Measurements from ENCODE around the gene FAM228B. TPM values are rescaled to one million over a fixed set of nuclear protein-coding genes. Genes with fewer than 3 reads are reported as not detected.

FAM228B gene
- total RNA-seq, 1 donor from 2014 or later, result 29.6 TPM

DNA sequence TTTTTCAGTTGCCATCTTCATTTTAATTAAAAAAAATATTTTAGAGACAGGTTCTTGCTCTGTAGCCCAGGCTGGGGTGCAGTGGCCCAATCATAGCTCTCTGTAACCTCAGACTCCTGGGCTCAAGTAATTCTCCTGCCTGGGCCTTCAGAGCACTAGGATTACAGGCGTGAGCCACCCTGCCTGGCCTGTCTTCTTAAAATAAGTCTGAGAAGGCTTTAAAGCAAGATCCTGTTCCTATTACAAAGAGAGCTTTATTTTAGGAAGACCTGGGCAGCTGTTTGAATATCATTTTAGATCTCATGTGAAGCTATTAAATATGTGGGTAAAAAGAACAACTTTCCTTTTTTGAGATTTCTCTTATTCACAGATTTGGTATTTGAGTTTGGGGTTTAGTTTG, 53.1 kb downstream of the FAM228B start:
- no peak overlapping the region for H3K4me3 ChIP-seq

DNA sequence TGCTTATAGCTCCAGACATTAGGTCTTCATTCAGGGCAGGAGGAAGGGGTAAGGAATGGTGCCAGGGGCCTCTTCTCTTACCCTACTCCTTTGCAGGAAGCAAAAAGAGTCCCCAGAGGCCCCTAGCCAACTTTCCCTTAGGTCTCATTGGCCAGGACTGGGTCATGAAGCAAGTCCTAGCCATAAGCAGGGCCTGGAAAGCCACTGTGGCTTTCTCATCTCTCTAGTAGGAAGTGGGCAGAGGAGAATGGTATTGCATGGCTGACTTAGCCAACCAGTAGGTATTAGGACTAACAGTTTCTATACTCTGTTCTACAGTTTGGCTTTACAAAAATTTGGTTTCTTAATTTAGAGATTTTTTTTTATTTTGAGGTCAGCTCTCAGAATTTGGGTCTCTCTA, 56.4 kb downstream of the FAM228B start:
- TF ChIP-seq, protein P1, sequence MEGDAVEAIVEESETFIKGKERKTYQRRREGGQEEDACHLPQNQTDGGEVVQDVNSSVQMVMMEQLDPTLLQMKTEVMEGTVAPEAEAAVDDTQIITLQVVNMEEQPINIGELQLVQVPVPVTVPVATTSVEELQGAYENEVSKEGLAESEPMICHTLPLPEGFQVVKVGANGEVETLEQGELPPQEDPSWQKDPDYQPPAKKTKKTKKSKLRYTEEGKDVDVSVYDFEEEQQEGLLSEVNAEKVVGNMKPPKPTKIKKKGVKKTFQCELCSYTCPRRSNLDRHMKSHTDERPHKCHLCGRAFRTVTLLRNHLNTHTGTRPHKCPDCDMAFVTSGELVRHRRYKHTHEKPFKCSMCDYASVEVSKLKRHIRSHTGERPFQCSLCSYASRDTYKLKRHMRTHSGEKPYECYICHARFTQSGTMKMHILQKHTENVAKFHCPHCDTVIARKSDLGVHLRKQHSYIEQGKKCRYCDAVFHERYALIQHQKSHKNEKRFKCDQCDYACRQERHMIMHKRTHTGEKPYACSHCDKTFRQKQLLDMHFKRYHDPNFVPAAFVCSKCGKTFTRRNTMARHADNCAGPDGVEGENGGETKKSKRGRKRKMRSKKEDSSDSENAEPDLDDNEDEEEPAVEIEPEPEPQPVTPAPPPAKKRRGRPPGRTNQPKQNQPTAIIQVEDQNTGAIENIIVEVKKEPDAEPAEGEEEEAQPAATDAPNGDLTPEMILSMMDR (IDR thresholded peaks at IDR 0.05; ENCODE audit: borderline replicate concordance), result no peak
- no peak for DNase-seq

More for the DNA sequence above, 53.1 kb downstream of the FAM228B start:
- no peaks in the 10 kb centered on the region for H3K4me1 ChIP-seq
- TF ChIP-seq, protein P1 (IDR thresholded peaks at IDR 0.05; ENCODE audit: borderline replicate concordance), result no peak
- DNase-seq, result no peak
- no peaks in the 10 kb centered on the region for H3K36me3 ChIP-seq
- intact Hi-C loops (cut with micrococcal nuclease), result no loop called here
- peaks cover 20% of the 10 kb centered on the region for H3K27me3 ChIP-seq (ENCODE audit: low read depth)
- H3K9me3 ChIP-seq (replicated peaks), result peaks cover 3% of the 10 kb centered on the region
- H3K27ac ChIP-seq (replicated peaks), result no peak overlapping the region

DNA sequence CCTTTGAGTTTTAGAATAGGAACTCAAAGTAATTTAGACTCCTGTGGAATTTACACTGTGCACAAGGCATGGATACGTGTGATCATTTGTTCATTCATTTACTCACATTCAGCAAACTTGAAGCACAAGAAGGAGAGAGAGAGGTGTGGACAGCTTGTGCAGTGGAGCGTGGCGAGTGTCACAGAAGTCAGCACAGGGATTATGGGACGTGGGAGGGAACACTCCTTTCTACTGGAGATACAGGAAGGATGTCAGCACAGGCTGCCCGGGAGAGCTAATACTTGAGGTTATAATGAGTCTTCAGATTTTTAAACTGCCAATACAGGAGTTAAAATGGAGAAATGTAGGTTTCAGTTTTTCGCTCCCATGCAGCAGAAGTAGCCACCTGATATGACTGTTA, 58.6 kb downstream of the FAM228B start:
- no peak for DNase-seq
- TF ChIP-seq, protein P1 (IDR thresholded peaks at IDR 0.05; ENCODE audit: borderline replicate concordance), result no peak
- no peaks in the 10 kb centered on the region for H3K4me1 ChIP-seq
- H3K27ac ChIP-seq (replicated peaks), result no peak overlapping the region
- intact Hi-C loops (cut with micrococcal nuclease), result no loop called here
- peaks cover 6% of the 10 kb centered on the region for H3K9me3 ChIP-seq (replicated peaks)
- no peaks in the 10 kb centered on the region for H3K36me3 ChIP-seq
- H3K27me3 ChIP-seq (ENCODE audit: low read depth), result no peaks in the 10 kb centered on the region
- no peak overlapping the region for H3K4me3 ChIP-seq

More for the DNA sequence above, 56.4 kb downstream of the FAM228B start:
- H3K27me3 ChIP-seq (ENCODE audit: low read depth), result peaks cover 6% of the 10 kb centered on the region
- intact Hi-C loops (cut with micrococcal nuclease), result no loop called here
- no peaks in the 10 kb centered on the region for H3K4me1 ChIP-seq
- no peak overlapping the region for H3K27ac ChIP-seq (replicated peaks)
- no peak overlapping the region for H3K4me3 ChIP-seq
- no peaks in the 10 kb centered on the region for H3K9me3 ChIP-seq (replicated peaks)
- H3K36me3 ChIP-seq, result no peaks in the 10 kb centered on the region

DNA sequence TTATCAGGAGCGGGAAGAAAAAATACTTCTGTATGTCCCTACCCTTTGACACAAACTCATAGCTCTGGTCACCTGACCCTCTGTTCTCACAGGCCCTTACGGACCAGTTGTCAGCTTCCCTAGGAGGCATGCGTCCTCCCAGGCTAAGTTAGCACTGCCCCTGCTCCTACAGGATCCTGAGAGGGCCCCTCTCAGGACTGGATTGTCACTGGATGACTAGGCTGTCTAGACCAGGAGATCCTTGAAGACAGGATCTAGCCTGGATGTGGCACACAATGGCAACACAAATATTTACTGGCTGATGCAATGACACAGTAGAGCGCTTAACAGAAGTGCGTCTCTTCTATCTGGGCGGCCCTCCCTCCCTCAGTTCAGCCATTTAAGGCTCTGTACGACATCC, 59.2 kb downstream of the FAM228B start:
- DNase-seq, result no peak
- Histone ChIP-seq H3K27me3 (ENCODE audit: low read depth) (no peaks in the 10 kb centered on the region), H3K4me1 (no peaks in the 10 kb centered on the region), H3K27ac (replicated peaks) (no peak overlapping the region), H3K4me3 (no peak overlapping the region), H3K9me3 (replicated peaks) (peaks cover 6% of the 10 kb centered on the region), H3K36me3 (no peaks in the 10 kb centered on the region)
- TF ChIP-seq, protein P1 (IDR thresholded peaks at IDR 0.05; ENCODE audit: borderline replicate concordance), result no peak
- intact Hi-C loops (cut with micrococcal nuclease), result no loop called here

DNA sequence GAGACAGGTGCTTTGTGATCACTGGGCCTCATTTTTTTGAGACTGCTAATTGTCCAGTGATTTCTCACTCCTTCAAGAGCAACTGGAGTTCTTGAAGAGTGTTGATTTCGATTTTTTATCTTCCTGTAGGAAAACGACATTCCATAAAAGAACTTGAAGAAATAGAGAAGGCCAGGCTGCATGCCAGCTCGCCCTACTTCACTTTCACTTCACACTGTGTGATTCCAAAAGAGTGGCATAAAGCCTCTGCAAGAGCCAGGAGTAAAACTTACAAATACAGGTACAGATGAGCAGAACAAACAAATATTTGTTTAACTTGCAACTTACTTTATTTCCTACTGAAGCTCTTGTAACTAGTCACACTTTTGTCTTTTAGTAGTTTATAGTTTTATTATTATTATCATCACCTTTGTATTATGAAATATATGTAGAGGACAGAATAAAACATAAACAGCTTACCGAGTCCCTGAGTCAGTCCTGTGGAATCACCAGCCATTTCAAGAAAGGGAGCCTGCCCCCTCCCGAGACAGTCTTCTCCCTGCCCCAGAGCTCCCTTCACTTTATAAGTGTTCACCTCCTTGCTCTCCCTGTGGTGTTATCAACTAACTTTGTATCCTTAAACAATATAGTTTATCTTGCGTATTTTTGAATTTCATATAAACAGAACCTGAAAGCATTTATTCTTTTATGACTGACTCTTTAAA, 60.2 kb downstream of the FAM228B start:
- intact Hi-C loops (cut with micrococcal nuclease), result no loop called here
- H3K27me3 ChIP-seq (ENCODE audit: low read depth), result no peaks in the 10 kb centered on the region
- H3K36me3 ChIP-seq, result no peaks in the 10 kb centered on the region
- H3K9me3 ChIP-seq (replicated peaks), result peaks cover 6% of the 10 kb centered on the region
- DNase-seq, result no peak
- H3K27ac ChIP-seq (replicated peaks), result no peak overlapping the region
- no peak overlapping the region for H3K4me3 ChIP-seq
- TF ChIP-seq, protein P1 (IDR thresholded peaks at IDR 0.05; ENCODE audit: borderline replicate concordance), result no peak
- H3K4me1 ChIP-seq, result no peaks in the 10 kb centered on the region

All from left ventricle myocardium inferior (tissue), 1 donor.